NCI-H1436 treated with DMSO at 0.1 percent for 48 hours (cell line): ENCODE data around the gene IL10RB.
"Not testable (repeated sequence)": the region's sequence is repeated elsewhere in the genome, so short reads cannot be mapped to it uniquely, and the experiment has no call there.

Experiments used
- DNase-seq: peaks from one replicate; lab custom pipeline; 2025; lab: John Stamatoyannopoulos, UW

IL10RB gene

GRCh38 chr21:33266050-33266788 is at the start of gene IL10RB:
Gene IL10RB (plus strand): TSS chr21:33266367. CDS start chr21:33266466, 99 bp downstream.
- DNase-seq = no peak

GRCh38 chr21:33217138-33217520 is 49.0 kb upstream of the IL10RB start:
- no peak for DNase-seq

GRCh38 chr21:33219300-33219699 is 46.9 kb upstream of the IL10RB start:
- DNase-seq = no peak

- no peak for DNase-seq
These were observed 46.2 kb upstream of the IL10RB start for GRCh38 chr21:33219954-33220353.

GRCh38 chr21:33225376-33225775 is 40.8 kb upstream of the IL10RB start:
- DNase-seq = not testable (repeated sequence)

GRCh38 chr21:33228455-33228854 is 37.7 kb upstream of the IL10RB start:
- DNase-seq = no peak

- DNase-seq = no peak
These were observed 36.9 kb upstream of the IL10RB start for GRCh38 chr21:33229099-33229783.

GRCh38 chr21:33229784-33230544 is 36.2 kb upstream of the IL10RB start, which contains the start of gene IFNAR2:
Gene IFNAR2 (plus strand): TSS chr21:33229938. CDS start chr21:33241923, 11,985 bp downstream.
- DNase-seq = no peak

- no peak for DNase-seq
These were observed 35.4 kb upstream of the IL10RB start for GRCh38 chr21:33230545-33231324.

- DNase-seq = no peak
These were observed 34.6 kb upstream of the IL10RB start for GRCh38 chr21:33231526-33231925.

GRCh38 chr21:33232291-33233034 is 33.7 kb upstream of the IL10RB start:
- DNase-seq = no peak

GRCh38 chr21:33234635-33235520 is 31.3 kb upstream of the IL10RB start:
- no peak for DNase-seq

- DNase-seq = no peak
These were observed 30.0 kb upstream of the IL10RB start for GRCh38 chr21:33236013-33236686.

- no peak for DNase-seq
These were observed 29.4 kb upstream of the IL10RB start for GRCh38 chr21:33236766-33237165.

GRCh38 chr21:33237486-33237885 is 28.7 kb upstream of the IL10RB start:
- no peak for DNase-seq

- DNase-seq = no peak
These were observed 28.0 kb upstream of the IL10RB start for GRCh38 chr21:33238146-33238545.

- DNase-seq = no peak
These were observed 27.5 kb upstream of the IL10RB start for GRCh38 chr21:33238565-33239255.

- DNase-seq = not testable (repeated sequence)
These were observed 26.5 kb upstream of the IL10RB start for GRCh38 chr21:33239559-33240127.

- DNase-seq = no peak
These were observed 25.8 kb upstream of the IL10RB start for GRCh38 chr21:33240404-33240803.
